K562 (cell line): ENCODE results near the gene HUS1. TPM values are rescaled to one million over a fixed set of nuclear protein-coding genes. Genes with fewer than 3 reads are reported as not detected.

ENCODE experiments used
- BCOR ChIP-seq: fragments of 450-650 bp; IDR thresholded peaks from 2 replicates; pipeline ENCODE4 v1.6.1; 2016
- CBFB ChIP-seq: sonication (generic); formaldehyde crosslinking; IDR thresholded peaks from 2 replicates; pipeline ENCODE4 v1.4.0; 2020; ENCODE audit warnings: mild to moderate bottlenecking, missing genetic modification reagents
- CCAR2 ChIP-seq: fragments of 200-400 bp; formaldehyde crosslinking; IDR thresholded peaks from 2 replicates; pipeline ENCODE4 v1.6.1; 2017; ENCODE audit warnings: mild to moderate bottlenecking, low read depth, low read length
- ESRRA ChIP-seq: fragments of 450-650 bp; IDR thresholded peaks from 2 replicates; pipeline ENCODE4 v1.6.1; 2014; ENCODE audit warnings: low read depth, mild to moderate bottlenecking, moderate library complexity, borderline replicate concordance
- FOXA3 ChIP-seq, 2 experiments: fragments of 450-650 bp in 1 of 2; sonication (generic) in 1 of 2; formaldehyde crosslinking; IDR thresholded peaks in 1 of 2; conservative IDR thresholded peaks in 1 of 2; 2 replicates each; pipeline versions ENCODE4 v1.4.0 to v1.8.0; 2020 to 2022; ENCODE audit warnings: mild to moderate bottlenecking in 2 of 2, missing genetic modification reagents in 1 of 2
- GATAD2B ChIP-seq: fragments of 450-650 bp; IDR thresholded peaks from 2 replicates; pipeline ENCODE4 v1.6.1; 2017; ENCODE audit warnings: mild to moderate bottlenecking, borderline replicate concordance
- HIVEP1 ChIP-seq: fragments of 250-450 bp; sonication (Bioruptor Pico); IDR thresholded peaks from 2 replicates; pipeline ENCODE4 v1.4.0; 2020; ENCODE audit warnings: mild to moderate bottlenecking
- MYC ChIP-seq, 2 experiments: fragments of 250-450 bp in 1 of 2; sonication (Bioruptor Pico) in 1 of 2; IDR thresholded peaks; 2 replicates each; pipeline versions ENCODE4 v1.5.1 to v1.6.1; 2012 to 2021; ENCODE audit warnings: low read depth in 2 of 2, borderline replicate concordance in 1 of 2, improper control_type of control experiment in 1 of 2, low read length in 1 of 2, mild to moderate bottlenecking in 1 of 2, moderate library complexity in 1 of 2
- NR2C2 ChIP-seq, 2 experiments: fragments of 200-800 bp in 1 of 2; sonication (Bioruptor generic) in 1 of 2; sonication (generic) in 1 of 2; formaldehyde crosslinking in 1 of 2; IDR thresholded peaks; 2 replicates each; pipeline versions ENCODE4 v1.6.1 to v1.8.0; 2016 to 2022; ENCODE audit warnings: mild to moderate bottlenecking in 1 of 2, missing compliant biosample characterization in 1 of 2, missing genetic modification characterization in 1 of 2, missing genetic modification reagents in 1 of 2
- PHB2 ChIP-seq: fragments of 450-650 bp; IDR thresholded peaks from 2 replicates; pipeline ENCODE4 v1.6.1; 2017; ENCODE audit warnings: low read depth
- TAF15 ChIP-seq: fragments of 200-400 bp; formaldehyde crosslinking; IDR thresholded peaks from 2 replicates; pipeline ENCODE4 v1.6.1; 2017; ENCODE audit warnings: mild to moderate bottlenecking, low read depth, low read length, moderate library complexity
- TEAD1 ChIP-seq, 2 experiments: fragments of 450-650 bp in 1 of 2; sonication (generic) in 1 of 2; formaldehyde crosslinking; IDR thresholded peaks; 2 replicates each; pipeline versions ENCODE4 v1.4.0 to v1.8.0; 2020 to 2022; ENCODE audit warnings: mild to moderate bottlenecking in 2 of 2, missing genetic modification reagents in 1 of 2
- YY1 ChIP-seq, 3 experiments: IDR thresholded peaks; 2 replicates each; pipeline ENCODE4 v1.6.1; 2011; ENCODE audit warnings: low read length in 2 of 3, mild to moderate bottlenecking in 2 of 3, moderate library complexity in 2 of 3, borderline replicate concordance in 1 of 3, control low read depth in 1 of 3, low read depth in 1 of 3; ENCODE audit not compliant: insufficient read depth in 3 of 3, insufficient replicate concordance in 2 of 3, control insufficient read depth in 1 of 3, insufficient read length in 1 of 3; ENCODE audit errors: extremely low read depth in 1 of 3
- ZNF324 ChIP-seq: fragments of 250-450 bp; sonication (Bioruptor Pico); IDR thresholded peaks from 2 replicates; pipeline ENCODE4 v1.4.0; 2020; ENCODE audit warnings: mild to moderate bottlenecking
- polyA plus RNA-seq, 8 experiments: library from polyadenylated mRNA; depleted of rRNA in 4 of 8; stranded (reverse) in 5 of 8; unstranded in 3 of 8; fragments of >200 nt; fragmentation: Nextera tagmentation in 2 of 8; fragmentation: Illumina TruSeq in 1 of 8; extraction: Ambion mirVana in 2 of 8; extraction: Trizol in 1 of 8; gene quantifications; 2 replicates each; pipeline versions ENCODE4 v1.2.1 to v1.2.3, GENCODE V29; 2011 to 2014; ENCODE audit warnings: inconsistent platforms in 1 of 8, missing spikeins in 1 of 8
- total RNA-seq, 7 experiments: library from RNA; depleted of rRNA in 6 of 7; stranded (reverse); fragments of >200 nt in 6 of 7; fragmentation: Illumina TruSeq in 2 of 7; extraction: Trizol in 2 of 7; gene quantifications; 2 replicates each; pipeline versions ENCODE4 v1.2.1 to v1.2.3, GENCODE V29; 2011 to 2021; ENCODE audit warnings: low replicate concordance in 1 of 7
- TF ChIP-seq, protein P1 (sequence below): fragments of 250-450 bp; sonication (Bioruptor Pico); IDR thresholded peaks from 2 replicates; pipeline ENCODE4 v1.4.0; 2020; ENCODE audit warnings: mild to moderate bottlenecking, moderate library complexity, borderline replicate concordance
- TF ChIP-seq, protein P2 (sequence below): fragments of 200-400 bp; formaldehyde crosslinking; IDR thresholded peaks from 2 replicates; pipeline ENCODE4 v1.6.1; 2017; ENCODE audit warnings: mild to moderate bottlenecking, low read depth, low read length, moderate library complexity

The HUS1 gene
- total and polyA plus RNA-seq, 9 of the 15 experiments (the other 6 are each of a cell fraction or from before 2014, with no cell fraction given), result 11.5 to 27.0 (median 16.5) TPM

GRCh38 chr7:47979832-47980181 is 392 bp upstream of the HUS1 start (continued):
- no peak for TF ChIP-seq YY1 (IDR thresholded peaks at IDR 0.05; ENCODE audit: borderline replicate concordance in 1 of 3, control insufficient read depth in 1 of 3, extremely low read depth in 1 of 3, insufficient read depth in 3 of 3, insufficient read length in 1 of 3, insufficient replicate concordance in 2 of 3, low read depth in 1 of 3, low read length in 2 of 3)
- TF ChIP-seq, protein P1, sequence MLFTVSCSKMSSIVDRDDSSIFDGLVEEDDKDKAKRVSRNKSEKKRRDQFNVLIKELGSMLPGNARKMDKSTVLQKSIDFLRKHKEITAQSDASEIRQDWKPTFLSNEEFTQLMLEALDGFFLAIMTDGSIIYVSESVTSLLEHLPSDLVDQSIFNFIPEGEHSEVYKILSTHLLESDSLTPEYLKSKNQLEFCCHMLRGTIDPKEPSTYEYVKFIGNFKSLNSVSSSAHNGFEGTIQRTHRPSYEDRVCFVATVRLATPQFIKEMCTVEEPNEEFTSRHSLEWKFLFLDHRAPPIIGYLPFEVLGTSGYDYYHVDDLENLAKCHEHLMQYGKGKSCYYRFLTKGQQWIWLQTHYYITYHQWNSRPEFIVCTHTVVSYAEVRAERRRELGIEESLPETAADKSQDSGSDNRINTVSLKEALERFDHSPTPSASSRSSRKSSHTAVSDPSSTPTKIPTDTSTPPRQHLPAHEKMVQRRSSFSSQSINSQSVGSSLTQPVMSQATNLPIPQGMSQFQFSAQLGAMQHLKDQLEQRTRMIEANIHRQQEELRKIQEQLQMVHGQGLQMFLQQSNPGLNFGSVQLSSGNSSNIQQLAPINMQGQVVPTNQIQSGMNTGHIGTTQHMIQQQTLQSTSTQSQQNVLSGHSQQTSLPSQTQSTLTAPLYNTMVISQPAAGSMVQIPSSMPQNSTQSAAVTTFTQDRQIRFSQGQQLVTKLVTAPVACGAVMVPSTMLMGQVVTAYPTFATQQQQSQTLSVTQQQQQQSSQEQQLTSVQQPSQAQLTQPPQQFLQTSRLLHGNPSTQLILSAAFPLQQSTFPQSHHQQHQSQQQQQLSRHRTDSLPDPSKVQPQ (CRISPR knock-in tag), result no peak
- no peak for TF ChIP-seq MYC (IDR thresholded peaks at IDR 0.05; ENCODE audit: low read depth, low read length)
- no peak for TF ChIP-seq MYC (CRISPR knock-in tag; IDR thresholded peaks at IDR 0.05; ENCODE audit: borderline replicate concordance, low read depth)
- no peak for TF ChIP-seq CCAR2
- TF ChIP-seq GATAD2B, result 0 out of 2 replicates have a peak, but pooled peaks have one; percentile 7
- 0 out of 4 replicates have a peak, but pooled peaks of 1 of the 2 experiments have one; percentile 12 for TF ChIP-seq FOXA3 (CRISPR knock-in tag; conservative IDR thresholded peaks at IDR 0.05 in 1 of 2, IDR thresholded peaks at IDR 0.05 in 1 of 2)
- 0 out of 2 replicates have a peak, but pooled peaks have one; percentile 10 for TF ChIP-seq ESRRA
- no peak for TF ChIP-seq HIVEP1
- no peak for TF ChIP-seq BCOR
- TF ChIP-seq TEAD1 (CRISPR knock-in tag; IDR thresholded peaks at IDR 0.05), result 0 out of 4 replicates have a peak, but pooled peaks of 1 of the 2 experiments have one; percentile 2
- no peak for TF ChIP-seq PHB2
- no peak for TF ChIP-seq NR2C2 (CRISPR knock-in tag; IDR thresholded peaks at IDR 0.05)
- TF ChIP-seq NR2C2 (tag; IDR thresholded peaks at IDR 0.05), result peak; percentile 96
- no peak for TF ChIP-seq TAF15
- TF ChIP-seq ZNF324 (CRISPR knock-in tag), result no peak
- TF ChIP-seq CBFB (CRISPR knock-in tag), result no peak
- TF ChIP-seq, protein P2, sequence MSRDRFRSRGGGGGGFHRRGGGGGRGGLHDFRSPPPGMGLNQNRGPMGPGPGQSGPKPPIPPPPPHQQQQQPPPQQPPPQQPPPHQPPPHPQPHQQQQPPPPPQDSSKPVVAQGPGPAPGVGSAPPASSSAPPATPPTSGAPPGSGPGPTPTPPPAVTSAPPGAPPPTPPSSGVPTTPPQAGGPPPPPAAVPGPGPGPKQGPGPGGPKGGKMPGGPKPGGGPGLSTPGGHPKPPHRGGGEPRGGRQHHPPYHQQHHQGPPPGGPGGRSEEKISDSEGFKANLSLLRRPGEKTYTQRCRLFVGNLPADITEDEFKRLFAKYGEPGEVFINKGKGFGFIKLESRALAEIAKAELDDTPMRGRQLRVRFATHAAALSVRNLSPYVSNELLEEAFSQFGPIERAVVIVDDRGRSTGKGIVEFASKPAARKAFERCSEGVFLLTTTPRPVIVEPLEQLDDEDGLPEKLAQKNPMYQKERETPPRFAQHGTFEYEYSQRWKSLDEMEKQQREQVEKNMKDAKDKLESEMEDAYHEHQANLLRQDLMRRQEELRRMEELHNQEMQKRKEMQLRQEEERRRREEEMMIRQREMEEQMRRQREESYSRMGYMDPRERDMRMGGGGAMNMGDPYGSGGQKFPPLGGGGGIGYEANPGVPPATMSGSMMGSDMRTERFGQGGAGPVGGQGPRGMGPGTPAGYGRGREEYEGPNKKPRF, result no peak
- TF ChIP-seq, all 486 proteins: peak for 5
